CD4-positive, alpha-beta T cell treated with Interleukin-1 beta for 1 hour (primary cell): ENCODE data around the gene RYK.

Experiments used
- DNase-seq, 2 donors: peaks; one replicate each; pipeline ENCODE4 v3.0.0-alpha.2; 2020 to 2022

The RYK gene

DNA sequence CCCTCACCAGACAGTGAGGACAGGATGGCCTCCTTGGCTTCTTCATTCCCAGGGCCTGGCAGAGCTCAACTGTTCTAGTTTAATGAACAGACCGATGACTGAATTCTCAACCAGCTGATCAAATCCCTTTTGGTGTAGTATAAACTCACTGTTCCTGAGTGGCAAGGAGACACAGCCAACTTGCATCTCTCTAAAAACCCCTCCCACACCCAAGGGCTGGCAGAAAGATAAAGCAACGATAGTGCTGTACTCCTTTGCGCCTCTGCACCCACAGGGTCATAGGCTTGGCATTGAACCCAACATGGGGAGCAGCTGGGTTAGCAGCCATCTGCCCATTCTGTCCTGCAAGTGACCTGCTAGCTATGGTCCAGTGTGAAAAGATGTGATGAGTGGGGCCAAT is 103.2 kb downstream of the RYK start:
- DNase-seq: no peak

- no peak for DNase-seq
Measured at GRCh38 chr3:134146666-134147065, 104.0 kb downstream of the RYK start.

DNA sequence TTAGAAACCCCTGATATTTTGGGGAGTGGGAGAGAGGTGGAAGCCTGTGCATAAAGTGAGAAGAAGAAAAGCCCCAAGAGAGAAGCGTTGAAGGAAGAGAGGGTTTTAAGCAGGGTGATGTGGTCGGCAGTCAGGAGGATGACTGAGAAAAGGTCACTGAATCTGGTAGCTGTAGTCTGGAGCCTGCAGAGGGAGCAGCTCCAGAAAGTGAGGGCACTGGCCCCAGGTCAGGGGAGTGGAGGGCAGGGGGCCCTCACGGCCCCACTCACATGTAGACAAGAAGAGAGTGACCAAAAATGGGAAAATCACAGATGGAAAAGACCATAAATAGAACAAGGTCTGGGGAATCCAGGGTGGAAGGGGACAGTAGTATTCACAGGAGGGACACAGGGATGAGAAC is 105.5 kb downstream of the RYK start:
- no peak for DNase-seq

DNA sequence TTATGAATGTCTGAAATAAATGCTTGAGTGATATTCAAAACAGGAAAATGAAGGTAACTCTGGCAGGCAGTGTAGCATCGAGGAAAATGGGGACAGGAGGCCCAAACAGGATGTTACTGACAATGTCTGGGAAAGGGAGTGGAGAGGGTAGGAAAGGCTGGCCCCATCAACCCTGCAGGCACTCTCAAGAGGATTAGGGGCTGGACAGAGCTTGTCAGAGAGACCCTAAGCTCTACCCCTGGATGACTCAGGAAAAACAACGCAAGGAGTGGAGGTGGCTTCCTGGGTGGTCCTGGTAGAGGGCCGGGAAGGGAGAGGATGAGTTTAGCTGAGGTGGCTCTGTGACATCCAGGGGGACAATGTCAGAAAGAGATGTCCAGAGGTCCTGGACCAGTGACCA is 106.0 kb downstream of the RYK start:
- DNase-seq: no peak

DNA sequence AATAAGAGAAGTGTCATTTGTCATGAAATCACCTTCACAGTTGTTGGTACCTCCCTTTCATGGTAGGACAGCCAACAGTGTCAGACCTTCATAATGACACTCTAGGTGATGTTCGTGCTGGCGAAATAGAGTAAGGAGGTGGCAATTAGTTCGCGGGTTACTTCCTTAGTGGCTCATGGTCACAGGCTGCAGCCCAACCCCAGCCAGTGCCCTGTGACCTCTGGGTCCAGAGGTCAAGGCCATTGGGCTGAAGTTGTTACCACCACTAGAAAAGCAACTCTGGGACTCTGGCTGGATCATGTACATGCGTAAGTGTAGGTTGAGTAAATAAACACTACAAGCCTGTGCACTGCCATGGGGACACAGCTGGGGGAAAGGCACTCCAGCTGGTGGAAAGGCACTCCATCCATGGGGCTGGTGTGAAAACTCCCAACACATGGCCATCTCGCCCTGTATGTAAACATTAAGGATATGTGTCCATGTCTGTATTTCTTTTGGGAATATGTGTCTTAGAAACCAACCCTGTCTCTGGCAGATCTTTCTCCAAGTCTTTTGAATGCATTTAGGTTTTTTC is 106.7 kb downstream of the RYK start:
- no peak for DNase-seq

- no peak for DNase-seq
Measured at GRCh38 chr3:134136604-134137003, 114.1 kb downstream of the RYK start.

GRCh38 chr3:134134698-134135415 is 115.8 kb downstream of the RYK start:
- DNase-seq: no peak

DNA sequence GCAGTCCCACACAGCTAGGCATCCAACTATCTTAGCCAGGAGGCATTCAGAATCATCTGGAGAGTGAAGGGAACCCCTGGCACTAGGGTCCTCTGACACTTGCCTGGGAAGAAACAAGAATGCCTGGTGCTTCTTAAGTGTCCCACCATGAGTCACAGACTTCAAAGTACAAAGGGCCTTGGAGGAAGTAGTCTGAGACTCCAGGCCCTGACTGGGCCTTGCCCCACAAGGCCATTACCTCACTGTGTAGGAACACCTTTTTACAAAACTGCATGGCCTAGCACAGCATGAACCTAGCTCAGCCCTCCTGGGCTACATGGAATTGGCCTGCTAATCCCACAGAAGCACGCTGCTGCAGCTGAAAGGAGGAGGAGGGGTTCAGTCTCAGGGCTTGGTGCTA is 116.4 kb downstream of the RYK start:
- no peak for DNase-seq

GRCh38 chr3:134132961-134133360 is 117.7 kb downstream of the RYK start:
- DNase-seq: no peak

- DNase-seq: no peak
Measured at GRCh38 chr3:134126153-134126552, 124.5 kb downstream of the RYK start.

- no peak for DNase-seq
Measured at GRCh38 chr3:134114726-134115125, 135.9 kb downstream of the RYK start.

- DNase-seq: no peak
Measured at GRCh38 chr3:134111616-134112015, 139.0 kb downstream of the RYK start.

DNA sequence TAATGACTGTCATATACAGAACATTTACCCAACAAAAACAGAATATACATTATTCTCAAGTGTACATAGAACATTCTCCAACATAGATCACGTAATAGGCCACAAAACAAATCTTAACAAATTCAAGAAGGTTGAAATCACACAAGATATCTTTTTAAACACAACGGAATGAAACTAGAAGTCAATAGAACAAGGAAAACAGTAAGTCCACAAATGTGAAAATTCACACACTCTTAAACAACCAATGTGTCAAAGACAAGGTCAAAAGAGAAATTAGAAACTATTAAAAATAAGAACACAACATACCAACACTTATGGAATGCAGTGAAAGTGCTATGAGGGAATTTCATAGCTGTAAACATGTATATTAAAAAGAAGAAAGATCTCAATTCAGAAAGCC is 139.7 kb downstream of the RYK start:
- no peak for DNase-seq
